GM12874 (cell line): ENCODE data around the gene ARHGAP30.

ENCODE experiments used
- TF ChIP-seq, protein P1 (sequence below): IDR thresholded peaks from 2 replicates; pipeline ENCODE4 v1.5.1; 2011; ENCODE audit warnings: low read depth, mild to moderate bottlenecking, control low read depth, low read length, moderate library complexity; ENCODE audit not compliant: insufficient read depth

Gene ARHGAP30

DNA sequence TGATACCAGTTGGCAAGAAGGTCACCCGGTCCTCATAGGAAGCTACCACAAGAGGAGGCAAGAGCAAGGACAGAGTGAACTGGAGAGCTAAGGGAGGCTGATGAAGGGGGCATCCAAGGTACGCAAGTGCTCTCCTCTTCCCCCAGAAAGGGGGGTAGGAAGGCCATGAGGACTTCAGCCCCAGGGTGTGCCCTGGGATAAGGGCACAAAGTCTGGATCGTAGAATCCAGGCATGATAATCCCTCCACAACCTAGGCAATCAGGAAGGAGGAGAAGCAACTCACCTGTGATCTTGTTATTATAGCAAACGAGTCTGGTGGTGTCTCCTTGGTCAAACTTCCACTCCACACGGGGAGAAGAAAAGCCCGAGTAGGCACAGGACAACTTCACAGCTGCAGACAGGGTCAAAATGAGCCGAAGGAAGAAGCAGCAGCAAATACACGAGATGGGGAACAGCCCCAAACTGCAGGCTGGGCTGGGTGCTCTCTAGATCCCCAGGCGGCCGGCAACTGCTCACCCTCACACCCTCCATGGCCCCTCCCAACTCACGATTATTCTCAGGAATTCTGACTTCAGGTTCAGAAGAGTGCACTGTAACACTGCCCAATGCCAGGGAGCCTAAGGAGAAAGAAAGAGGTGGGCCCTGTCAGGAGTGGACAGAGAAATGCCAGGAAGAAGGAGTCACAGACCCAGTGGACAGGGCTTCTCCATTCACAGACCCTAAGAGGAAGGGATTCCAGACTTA, 68.8 kb downstream of the ARHGAP30 start:
- TF ChIP-seq, protein P1, sequence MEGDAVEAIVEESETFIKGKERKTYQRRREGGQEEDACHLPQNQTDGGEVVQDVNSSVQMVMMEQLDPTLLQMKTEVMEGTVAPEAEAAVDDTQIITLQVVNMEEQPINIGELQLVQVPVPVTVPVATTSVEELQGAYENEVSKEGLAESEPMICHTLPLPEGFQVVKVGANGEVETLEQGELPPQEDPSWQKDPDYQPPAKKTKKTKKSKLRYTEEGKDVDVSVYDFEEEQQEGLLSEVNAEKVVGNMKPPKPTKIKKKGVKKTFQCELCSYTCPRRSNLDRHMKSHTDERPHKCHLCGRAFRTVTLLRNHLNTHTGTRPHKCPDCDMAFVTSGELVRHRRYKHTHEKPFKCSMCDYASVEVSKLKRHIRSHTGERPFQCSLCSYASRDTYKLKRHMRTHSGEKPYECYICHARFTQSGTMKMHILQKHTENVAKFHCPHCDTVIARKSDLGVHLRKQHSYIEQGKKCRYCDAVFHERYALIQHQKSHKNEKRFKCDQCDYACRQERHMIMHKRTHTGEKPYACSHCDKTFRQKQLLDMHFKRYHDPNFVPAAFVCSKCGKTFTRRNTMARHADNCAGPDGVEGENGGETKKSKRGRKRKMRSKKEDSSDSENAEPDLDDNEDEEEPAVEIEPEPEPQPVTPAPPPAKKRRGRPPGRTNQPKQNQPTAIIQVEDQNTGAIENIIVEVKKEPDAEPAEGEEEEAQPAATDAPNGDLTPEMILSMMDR = no peak

DNA sequence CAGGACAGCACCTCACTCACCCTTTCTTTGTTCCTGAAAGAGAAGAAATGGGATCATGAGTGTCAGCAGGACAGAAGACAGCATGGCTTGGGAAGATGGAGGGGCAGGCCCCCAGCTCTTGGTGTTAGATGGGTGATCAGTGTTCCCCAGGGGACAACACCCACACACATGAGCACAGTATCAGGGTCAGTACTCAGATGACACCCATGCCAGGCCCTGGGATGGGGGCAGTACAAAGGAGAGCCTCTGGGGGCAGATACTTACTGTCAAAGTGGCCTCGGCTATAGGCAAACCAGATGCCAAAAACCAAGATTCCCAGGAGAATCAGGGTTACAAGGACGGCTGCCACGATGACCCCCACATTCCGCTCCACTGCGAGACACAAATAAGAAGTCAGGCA, 70.3 kb downstream of the ARHGAP30 start:
- TF ChIP-seq, protein P1 = no peak

DNA sequence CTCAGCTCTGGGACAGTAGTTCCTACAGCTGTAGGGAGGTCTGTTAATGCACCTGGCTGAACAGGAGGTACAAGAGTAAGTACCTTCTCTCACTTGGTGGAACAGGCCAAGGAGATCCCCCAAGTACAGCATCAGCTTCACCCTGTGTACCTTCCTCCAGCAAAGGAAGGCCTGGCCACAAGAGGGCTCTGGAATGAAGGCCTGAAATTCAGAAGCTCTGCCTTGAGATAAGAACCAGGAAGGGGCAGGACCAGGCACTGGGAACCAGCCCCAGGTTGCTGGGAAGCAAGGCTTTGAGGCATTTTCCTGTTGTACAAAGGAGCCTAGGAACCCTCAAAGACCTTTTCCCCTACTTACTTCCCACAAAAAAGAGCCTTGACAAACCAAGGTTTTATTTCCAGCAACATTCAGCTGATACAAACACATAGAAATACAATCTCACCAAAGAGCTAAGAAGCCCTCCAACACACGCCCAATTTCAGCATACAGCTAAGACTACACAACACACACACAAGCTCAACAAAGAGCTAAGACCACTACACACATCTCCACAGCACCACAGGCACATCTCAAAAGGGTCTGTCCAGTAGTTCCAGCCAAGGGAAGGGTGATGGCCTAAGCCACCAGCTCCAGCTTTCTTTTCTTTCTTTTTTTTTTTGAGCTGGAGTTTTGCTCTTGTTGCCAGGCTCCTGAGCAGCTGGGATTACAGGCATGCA, 72.2 kb downstream of the ARHGAP30 start:
- TF ChIP-seq, protein P1 = peak; percentile 63
